K562 (cell line): ENCODE data around the gene FBXW11. TPM values are rescaled to one million over a fixed set of nuclear protein-coding genes. Genes with fewer than 3 reads are reported as not detected.
A peak's percentile ranks its signal among the peaks of the same experiment; 100 is the strongest.

Experiments used
- ATAC-seq: fragments of 200-7000 bp; cut with Tn5 transposase; 3 replicates; pipeline ENCODE4 v1.9.1; 2020; ENCODE audit warnings: moderate library complexity
- BruUV-seq: library from RNA; stranded (reverse); fragments of 400-500 nt; replicated peaks from 2 replicates; lab custom pipeline; 2021; lab: Mats Ljungman, UMichigan
- CTCF ChIA-PET: fragments of 300-600 bp; formaldehyde crosslinking; extraction: SDS; loops from one replicate; lab custom pipeline; 2021; ENCODE audit warnings: low intra/inter-chr PET ratio; lab: Yijun Ruan, JAX
- POLR2A ChIA-PET: fragments of 300-600, 350-650 bp; sonication (Branson Sonifier 250); formaldehyde crosslinking; extraction: SDS; loops from one replicate; lab custom pipeline; 2021; ENCODE audit warnings: antibody characterized with exemption, inconsistent platforms; lab: Yijun Ruan, JAX
- DNase-seq, 4 experiments: peaks; one replicate each; pipeline versions ENCODE4 v3.0.0 to v3.0.0-alpha.2; 2011 to 2018; ENCODE audit warnings: low spot score in 3 of 4, mixed read lengths in 3 of 4; ENCODE audit errors: extremely low read depth in 1 of 4
- FAIRE-seq: peaks from 2 replicates; lab custom pipeline; 2011; peaks lifted over from hg19 to GRCh38; lab: Jason Lieb, UNC
- H2AFZ ChIP-seq: 2 replicates; pipeline ENCODE4 v1.6.0; 2011; ENCODE audit warnings: low read depth, low read length, control low read depth, inconsistent platforms
- H3K27ac ChIP-seq: fragments of 200-600 bp; 3 replicates; pipeline ENCODE4 v1.8.0; 2011; ENCODE audit warnings: low read depth, mild to moderate bottlenecking, control low read depth, inconsistent platforms, low read length, moderate library complexity, mixed read lengths; ENCODE audit errors: extremely low read depth
- H3K27me3 ChIP-seq, 2 experiments: fragments of 300-600 bp in 1 of 2; 2 replicates in 1 of 2; 3 replicates in 1 of 2; pipeline versions ENCODE4 v1.6.0 to v1.8.0; 2011; ENCODE audit warnings: inconsistent platforms in 2 of 2, low read length in 2 of 2, mild to moderate bottlenecking in 1 of 2, mixed read lengths in 1 of 2, moderate library complexity in 1 of 2; ENCODE audit not compliant: control insufficient read depth in 2 of 2, insufficient read depth in 2 of 2
- H3K36me3 ChIP-seq: fragments of 300-600 bp; 3 replicates; pipeline ENCODE4 v1.8.0; 2011; ENCODE audit warnings: mild to moderate bottlenecking, low read length, inconsistent platforms; ENCODE audit not compliant: control insufficient read depth, insufficient read depth
- H3K4me1 ChIP-seq, 2 experiments: fragments of 200-600 bp in 1 of 2; replicated peaks in 1 of 2; 2 replicates in 1 of 2; 3 replicates in 1 of 2; pipeline versions ENCODE4 v1.5.1 to v1.8.0; 2011; ENCODE audit warnings: inconsistent platforms in 2 of 2, low read length in 2 of 2, mild to moderate bottlenecking in 1 of 2, mixed read lengths in 1 of 2, moderate library complexity in 1 of 2; ENCODE audit not compliant: control insufficient read depth in 2 of 2, insufficient read depth in 2 of 2
- H3K4me2 ChIP-seq: 2 replicates; pipeline ENCODE4 v1.6.1; 2011; ENCODE audit warnings: low read length, control low read depth, inconsistent platforms, mixed read lengths; ENCODE audit not compliant: insufficient read depth
- H3K4me3 ChIP-seq: fragments of 200-600 bp; sonication (generic), shearing (Covaris generic); 2 replicates; pipeline ENCODE4 v1.5.1; 2016; ENCODE audit warnings: control low read depth, inconsistent platforms
- H3K79me2 ChIP-seq: fragments of 200-600 bp; 3 replicates; pipeline ENCODE4 v1.8.0; 2011; ENCODE audit warnings: low read length, inconsistent platforms; ENCODE audit not compliant: control insufficient read depth, insufficient read depth
- H3K9ac ChIP-seq, 2 experiments: 2 replicates each; pipeline versions ENCODE4 v1.6.0 to v1.6.1; 2011; ENCODE audit warnings: low read depth in 2 of 2, low read length in 2 of 2, control low read depth in 1 of 2, inconsistent platforms in 1 of 2, mild to moderate bottlenecking in 1 of 2, mixed read lengths in 1 of 2; ENCODE audit not compliant: insufficient read depth in 1 of 2
- H3K9me1 ChIP-seq: one replicate; pipeline ENCODE4 v1.6.0; 2011; ENCODE audit warnings: inconsistent platforms, mild to moderate bottlenecking, low read length, moderate library complexity; ENCODE audit not compliant: control insufficient read depth, insufficient read depth
- H3K9me3 ChIP-seq: replicated peaks from 2 replicates; pipeline ENCODE4 v1.5.1; 2011; ENCODE audit warnings: low read depth, low read length, inconsistent platforms; ENCODE audit not compliant: control insufficient read depth, insufficient read depth
- H4K20me1 ChIP-seq: replicated peaks from 2 replicates; pipeline ENCODE4 v1.6.1; 2011; ENCODE audit warnings: low read length, inconsistent platforms, mixed read lengths; ENCODE audit not compliant: control insufficient read depth, insufficient read depth
- ARID3B ChIP-seq: fragments of 250-450 bp; sonication (Bioruptor Pico); IDR thresholded peaks from 2 replicates; pipeline ENCODE4 v1.4.0; 2020; ENCODE audit warnings: borderline replicate concordance
- CHAMP1 ChIP-seq: fragments of 450-650 bp; IDR thresholded peaks from 2 replicates; pipeline ENCODE4 v1.6.1; 2016; ENCODE audit warnings: mild to moderate bottlenecking
- DEAF1 ChIP-seq: fragments of 450-650 bp; formaldehyde crosslinking; IDR thresholded peaks from 2 replicates; pipeline ENCODE4 v1.4.0; 2020; ENCODE audit warnings: mild to moderate bottlenecking, moderate library complexity
- GATAD2B ChIP-seq: fragments of 450-650 bp; IDR thresholded peaks from 2 replicates; pipeline ENCODE4 v1.6.1; 2017; ENCODE audit warnings: mild to moderate bottlenecking, borderline replicate concordance
- L3MBTL2 ChIP-seq: fragments of 450-650 bp; IDR thresholded peaks from 2 replicates; pipeline ENCODE4 v1.6.1; 2016; ENCODE audit warnings: mild to moderate bottlenecking, moderate library complexity
- SNAPC5 ChIP-seq: fragments of 250-450 bp; sonication (Bioruptor Pico); IDR thresholded peaks from 2 replicates; pipeline ENCODE4 v1.8.0; 2021; ENCODE audit warnings: moderate library complexity, mild to moderate bottlenecking, inconsistent platforms
- SRSF9 ChIP-seq: fragments of 200-400 bp; formaldehyde crosslinking; IDR thresholded peaks from 2 replicates; pipeline ENCODE4 v1.6.1; 2017; ENCODE audit warnings: low read depth, low read length, borderline replicate concordance
- TFE3 ChIP-seq: fragments of 450-650 bp; formaldehyde crosslinking; IDR thresholded peaks from 2 replicates; pipeline ENCODE4 v1.4.0; 2020; ENCODE audit warnings: mild to moderate bottlenecking, mixed read lengths
- USF2 ChIP-seq: sonication (generic); formaldehyde crosslinking; IDR thresholded peaks from 2 replicates; pipeline ENCODE4 v1.5.0; 2020; ENCODE audit warnings: missing genetic modification reagents
- ZNF644 ChIP-seq: fragments of 200-800 bp; sonication (Bioruptor generic); IDR thresholded peaks from 2 replicates; pipeline ENCODE4 v1.6.1; 2016; ENCODE audit warnings: low read depth, missing genetic modification characterization, missing compliant biosample characterization
- ZNF79 ChIP-seq: fragments of 250-450 bp; sonication (Bioruptor Pico); IDR thresholded peaks from 2 replicates; pipeline ENCODE4 v1.4.0; 2020; ENCODE audit warnings: low read depth, mild to moderate bottlenecking, moderate library complexity
- WGBS: fragments of 100-300 bp; shearing (Covaris generic); methylation state at CpG from one replicate; pipeline ENCODE4 v1.1.6; 2016; ENCODE audit warnings: low coverage, mixed read lengths; ENCODE audit not compliant: insufficient coverage; ENCODE audit errors: missing lambda C conversion rate; 5-methylcytosine and 5-hydroxymethylcytosine counted together
- in situ Hi-C: fragments of 300-500 bp; cut with MboI; formaldehyde crosslinking; loops from 4 replicates; pipeline ENCODE4 v1.15.0; 2018; ENCODE audit warnings: inconsistent platforms, mixed read lengths
- intact Hi-C: fragments of 100-400 bp; cut with micrococcal nuclease; formaldehyde crosslinking; loops from 2 replicates; pipeline ENCODE4 v1.14.2; 2022
- polyA plus RNA-seq, 8 experiments: library from polyadenylated mRNA; depleted of rRNA in 4 of 8; stranded (reverse) in 5 of 8; unstranded in 3 of 8; fragments of >200 nt; fragmentation: Nextera tagmentation in 2 of 8; fragmentation: Illumina TruSeq in 1 of 8; extraction: Ambion mirVana in 2 of 8; extraction: Trizol in 1 of 8; gene quantifications; 2 replicates each; pipeline versions ENCODE4 v1.2.1 to v1.2.3, GENCODE V29; 2011 to 2014; ENCODE audit warnings: inconsistent platforms in 1 of 8, missing spikeins in 1 of 8
- total RNA-seq, 7 experiments: library from RNA; depleted of rRNA in 6 of 7; stranded (reverse); fragments of >200 nt in 6 of 7; fragmentation: Illumina TruSeq in 2 of 7; extraction: Trizol in 2 of 7; gene quantifications; 2 replicates each; pipeline versions ENCODE4 v1.2.1 to v1.2.3, GENCODE V29; 2011 to 2021; ENCODE audit warnings: low replicate concordance in 1 of 7

Gene FBXW11
- total and polyA plus RNA-seq, 9 of the 15 experiments (the other 6 are each of a cell fraction or from before 2014, with no cell fraction given): 3.0 to 28.6 (median 23.6) TPM

GRCh38 chr5:172051643-172052339, 45.4 kb upstream of the FBXW11 start:
- intact Hi-C loops (loop anchor here (5.0 kb wide), 1 partner anchor 634 kb away; the partner anchor contains the start of gene FGF18), in situ Hi-C loops (loop anchor here (10.0 kb wide), 1 partner anchor 627 kb away; no protein-coding TSS in a partner anchor)
- Histone ChIP-seq H3K36me3 (no peaks in the 10 kb centered on the region), H4K20me1 (0 out of 2 replicates have a peak, but pooled peaks cover 3% of the 10 kb centered on the region), H3K9me1 (no peaks in the 10 kb centered on the region), H2AFZ (peak overlapping the region; percentile 18), H3K4me2 (no peak overlapping the region), H3K4me1 (peaks cover 10 to 17% of the 10 kb centered on the region in 2 experiments; a peak in 4 of 5 replicates), H3K27ac (no peak overlapping the region; the same call in 2 of the 3 replicates), H3K79me2 (no peaks in the 10 kb centered on the region), H3K27me3 (peaks cover 0 to 7% of the 10 kb centered on the region in 2 experiments; a peak in 1 of 5 replicates), H3K9ac (0 out of 4 replicates have a peak overlapping the region, but pooled peaks of 1 of the 2 experiments have one; percentile 48), H3K4me3 (no peak overlapping the region), H3K9me3 (no peaks in the 10 kb centered on the region)
- WGBS: 35% methylated on average over 16 of the region's 16 CpGs
- ATAC-seq (peak; percentile 50), FAIRE-seq (peak; percentile 69), DNase-seq (peak in 3 of 4 experiments; percentile 22 to 45 (median 22))
- POLR2A ChIA-PET: interaction anchor here (0.6 kb wide), 1 partner anchor 287 kb away, joined by 3 read pairs; no protein-coding TSS in a partner anchor
- CTCF ChIA-PET: no interaction called here
- BruUV-seq: no TSS peak
- TF ChIP-seq USF2 (CRISPR knock-in tag) (peak; percentile 70), TFE3 (peak; percentile 52), GATAD2B (no peak), SRSF9 (no peak), DEAF1 (CRISPR knock-in tag) (no peak), ZNF79 (CRISPR knock-in tag) (no peak), L3MBTL2 (peak; percentile 78), CHAMP1 (no peak), ZNF644 (tag) (0 out of 2 replicates have a peak, but pooled peaks have one; percentile 38), SNAPC5 (no peak), ARID3B (CRISPR knock-in tag) (no peak)
